GM21423 (cell line): ENCODE results near the gene PPY.
"Not testable (repeated sequence)": the region's sequence is repeated elsewhere in the genome, so short reads cannot be mapped to it uniquely, and the experiment has no call there.

Experiments
- ATAC-seq: cut with Tn5 transposase; IDR thresholded peaks from one replicate; pipeline ENCODE4 v1.9.1; 2021; ENCODE audit warnings: mild to moderate bottlenecking, moderate library complexity; ENCODE audit not compliant: unreplicated experiment

Gene PPY

DNA sequence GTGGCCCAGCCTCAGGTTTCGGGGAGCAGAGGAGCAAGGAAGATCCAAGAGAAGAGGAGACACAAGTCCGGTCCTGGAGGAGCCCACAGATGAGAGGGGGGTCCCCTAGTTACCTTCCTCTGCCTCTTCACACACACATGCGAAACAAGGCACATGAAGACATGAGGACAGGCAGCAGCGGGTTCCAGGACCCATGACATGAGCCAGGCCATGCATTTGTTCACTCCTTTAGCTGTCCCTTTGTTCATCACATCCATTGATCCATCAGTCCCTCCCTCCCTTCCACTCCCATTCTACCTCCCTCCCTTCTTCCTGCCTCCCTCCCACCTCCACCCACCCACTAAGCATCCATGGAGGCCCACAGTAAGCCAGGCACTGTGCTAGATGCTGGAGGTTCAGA, 9.4 kb downstream of the PPY start:
- no peak for ATAC-seq

GRCh38 chr17:43932357-43932756, 9.9 kb downstream of the PPY start:
- ATAC-seq = no peak

DNA sequence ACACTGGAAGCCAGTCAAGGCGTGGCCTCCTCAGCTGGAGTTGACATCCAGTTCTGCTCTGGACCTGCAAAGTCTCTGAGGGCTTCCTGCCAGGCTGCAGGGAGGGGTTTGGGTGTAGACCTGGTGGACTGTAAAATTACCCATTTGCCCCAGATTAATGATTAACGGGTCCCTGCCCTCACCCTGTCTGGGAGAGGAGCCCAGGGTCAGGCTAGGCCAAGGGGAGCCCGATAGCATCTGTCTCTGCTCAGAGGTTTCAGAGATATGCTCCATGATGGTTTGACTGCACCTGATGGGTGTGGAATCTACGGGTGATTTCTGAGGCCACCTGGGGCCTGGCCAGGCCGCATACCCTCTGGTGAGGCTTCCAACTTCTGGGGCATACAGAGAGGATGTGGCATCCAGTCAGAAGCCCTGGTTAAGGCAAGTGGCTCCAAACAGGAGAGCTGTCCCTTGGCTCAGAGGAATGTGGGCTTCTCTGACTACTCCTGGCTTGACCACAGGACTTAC, 11.2 kb downstream of the PPY start:
- no peak for ATAC-seq

DNA sequence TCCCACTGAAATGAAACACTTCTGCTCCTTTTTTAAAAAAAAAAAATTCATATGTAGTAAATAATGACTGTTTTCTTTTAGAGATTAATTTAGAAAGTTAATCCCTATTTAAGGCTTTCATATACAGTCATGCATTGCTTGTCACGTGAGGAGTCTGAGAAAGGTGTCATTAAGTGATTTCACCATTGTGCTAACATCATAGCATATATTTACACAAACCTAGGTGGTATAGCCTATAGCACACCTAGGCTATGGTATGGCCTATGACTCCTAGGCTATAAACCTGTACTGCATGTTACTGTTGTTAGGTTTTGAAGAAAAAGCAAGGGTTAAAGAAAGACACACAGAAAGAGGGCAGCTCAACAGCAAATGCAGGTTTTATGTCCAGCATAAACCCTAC, 13.7 kb downstream of the PPY start:
- ATAC-seq = no peak

DNA sequence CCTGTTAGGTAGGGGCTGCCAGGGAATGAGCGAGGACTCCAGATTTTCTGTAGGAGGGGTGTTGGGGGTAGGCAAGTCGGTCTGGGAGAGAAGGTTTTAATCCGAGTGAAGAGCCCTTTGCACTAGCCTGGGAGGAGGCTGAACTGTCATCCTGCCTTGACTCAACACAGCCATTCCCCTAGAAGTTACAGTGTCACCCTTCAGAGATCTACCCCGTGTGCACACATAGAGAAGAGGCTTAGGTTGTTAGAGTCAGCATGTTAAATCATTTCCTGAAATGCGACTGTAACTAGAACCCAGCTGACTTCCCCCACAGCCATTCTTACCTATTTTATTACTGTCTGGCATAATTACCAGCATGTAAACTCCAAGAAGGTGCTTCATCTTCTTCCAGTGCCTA, 14.3 kb downstream of the PPY start:
- not testable (repeated sequence) for ATAC-seq

DNA sequence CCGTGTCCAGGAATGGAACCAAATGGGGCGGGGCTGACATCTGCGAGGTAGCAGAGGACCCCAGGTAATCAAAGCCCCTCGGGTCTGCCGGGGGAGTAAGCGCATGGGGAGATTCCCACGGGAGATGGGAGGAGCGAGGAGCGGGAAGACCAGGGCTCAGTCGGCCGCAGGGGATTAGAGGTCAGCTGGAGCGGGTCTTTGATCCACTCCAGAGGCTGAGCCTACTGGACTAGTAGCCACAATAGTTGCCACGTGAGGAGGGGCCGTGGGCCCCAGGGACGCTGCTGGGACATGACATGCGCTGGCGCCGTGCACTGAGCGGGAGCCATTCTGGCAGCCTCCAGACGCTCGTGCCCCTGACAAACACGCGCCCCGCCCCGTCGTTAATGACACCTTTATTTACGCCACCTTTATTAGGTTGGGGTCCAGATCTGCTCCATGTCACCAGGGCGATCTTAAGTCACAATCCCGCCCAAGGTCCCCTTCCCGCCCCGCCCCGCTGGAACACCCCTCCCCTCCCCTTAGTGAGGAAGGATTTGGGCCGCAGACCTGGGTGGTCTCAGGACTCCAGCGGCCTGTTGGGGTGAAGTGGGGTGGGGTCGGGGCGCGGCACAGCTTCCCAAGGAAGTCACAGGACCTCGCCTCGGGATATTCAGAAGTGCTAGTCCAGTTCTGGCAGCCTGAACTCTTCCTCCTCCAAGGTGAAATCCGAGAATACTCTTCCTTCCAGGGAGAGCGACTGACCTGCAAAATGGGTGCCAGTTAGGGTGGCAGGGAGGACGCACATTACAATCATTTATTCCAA, 15.0 kb downstream of the PPY start:
- ATAC-seq = no peak

DNA sequence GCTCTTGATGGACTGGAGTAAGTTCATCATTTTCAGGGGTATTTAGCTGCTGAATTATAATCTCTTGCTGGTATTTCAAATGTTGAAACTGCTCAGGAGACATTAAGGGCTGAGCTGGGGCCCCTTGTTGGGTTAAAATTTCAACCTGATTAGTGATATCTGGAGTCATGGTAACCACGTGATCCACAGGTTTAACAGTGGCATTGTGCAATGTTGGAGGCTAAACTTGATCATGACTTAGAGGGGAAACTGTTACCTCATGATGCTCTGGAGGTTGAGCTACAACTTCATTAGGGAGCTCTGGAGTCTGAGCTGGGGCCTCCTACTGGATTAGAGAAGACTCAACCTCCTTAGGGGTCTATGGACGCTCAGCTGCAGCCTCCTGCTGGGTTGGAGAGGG, 17.7 kb downstream of the PPY start:
- ATAC-seq = no peak

GRCh38 chr17:43920500-43921095, 21.7 kb downstream of the PPY start:
- no peak for ATAC-seq

DNA sequence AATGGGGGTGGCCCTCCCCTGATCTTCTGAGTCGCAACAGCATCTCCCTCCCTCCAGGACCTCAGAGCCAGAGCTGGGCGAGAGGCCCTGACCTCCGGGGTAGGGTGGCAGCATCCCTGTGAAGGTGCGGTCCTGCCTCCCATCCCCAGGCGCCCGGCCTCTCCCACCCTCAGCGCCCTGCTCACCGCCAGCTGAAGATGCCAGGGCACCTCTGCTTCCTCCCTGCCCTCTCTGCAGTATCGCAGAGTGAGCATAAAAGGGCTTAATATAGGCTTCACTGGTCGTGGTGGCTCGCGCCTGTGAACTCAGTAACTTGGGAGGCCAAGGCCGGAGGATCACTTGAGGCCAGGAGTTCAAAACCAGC, 24.3 kb downstream of the PPY start:
- ATAC-seq = no peak

DNA sequence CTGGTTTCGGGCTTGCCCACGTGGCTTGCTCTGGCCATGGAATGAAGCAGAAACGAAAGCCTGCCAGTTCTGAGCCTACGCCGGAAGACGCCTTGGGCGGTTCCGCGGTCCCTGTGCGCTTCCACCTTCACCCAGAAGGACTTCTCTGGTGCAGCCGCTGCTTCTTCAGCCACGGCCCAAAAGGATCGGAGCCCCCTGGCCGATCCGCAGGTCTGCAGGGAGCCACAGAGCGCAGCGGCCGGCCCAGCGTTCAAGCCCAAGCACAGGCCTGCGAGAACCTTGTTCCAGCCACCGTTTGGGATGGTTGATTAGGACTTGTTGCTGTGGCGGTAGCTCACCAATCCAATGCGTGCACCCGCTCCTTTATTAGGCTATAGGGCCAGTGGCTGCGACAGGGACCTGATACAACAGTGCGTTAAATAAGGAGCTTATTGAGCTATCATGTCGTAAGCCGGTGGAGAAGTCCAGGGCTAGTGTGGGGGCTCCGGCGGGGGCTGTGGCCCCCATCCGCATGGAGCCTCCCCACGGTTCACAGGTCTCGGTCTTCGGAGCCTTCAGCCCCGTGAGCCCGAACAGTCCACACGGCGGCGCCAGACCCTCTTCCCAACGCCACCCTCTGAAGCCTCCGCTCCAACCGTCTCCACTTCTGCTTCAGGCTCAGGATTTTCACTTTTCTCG, 24.8 kb downstream of the PPY start:
- peak; percentile 53 for ATAC-seq

DNA sequence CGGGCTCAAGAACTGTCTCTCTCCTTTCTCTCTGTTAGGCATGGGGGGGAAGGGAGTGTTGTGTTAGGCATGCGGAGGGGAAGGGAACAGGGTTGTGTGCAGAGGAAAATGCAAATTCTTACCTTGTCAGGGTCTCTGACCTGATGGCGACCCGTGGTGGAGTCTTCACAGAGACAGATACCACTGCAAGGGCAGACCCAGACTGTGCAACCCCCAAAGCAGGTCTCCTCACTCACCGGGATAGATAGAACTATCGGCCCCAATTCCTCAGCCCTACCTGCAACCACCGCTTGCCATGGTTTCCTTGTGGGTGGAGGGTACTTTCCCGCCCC, 25.3 kb downstream of the PPY start:
- ATAC-seq = peak; percentile 16

DNA sequence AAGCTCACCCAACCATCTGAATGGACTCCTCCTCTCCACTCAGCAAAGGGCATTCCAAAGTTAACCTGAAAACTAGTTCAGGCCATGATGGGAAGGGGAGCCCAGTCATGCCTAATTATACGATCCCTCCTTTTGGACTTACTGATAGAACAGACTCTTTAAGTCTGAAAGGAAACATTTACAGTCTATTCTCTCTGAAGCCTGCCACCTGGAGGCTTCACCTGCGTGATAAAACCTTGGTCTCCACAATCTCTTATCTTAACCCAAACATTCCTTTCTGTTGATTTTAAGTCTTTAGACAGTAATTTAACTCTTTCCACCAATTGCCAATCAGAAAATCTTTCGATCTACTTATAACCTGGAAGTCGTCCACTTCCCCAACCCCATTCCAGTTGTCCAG, 25.9 kb downstream of the PPY start:
- no peak for ATAC-seq

- no peak for ATAC-seq
These were observed 26.7 kb downstream of the PPY start for GRCh38 chr17:43915559-43915958.

DNA sequence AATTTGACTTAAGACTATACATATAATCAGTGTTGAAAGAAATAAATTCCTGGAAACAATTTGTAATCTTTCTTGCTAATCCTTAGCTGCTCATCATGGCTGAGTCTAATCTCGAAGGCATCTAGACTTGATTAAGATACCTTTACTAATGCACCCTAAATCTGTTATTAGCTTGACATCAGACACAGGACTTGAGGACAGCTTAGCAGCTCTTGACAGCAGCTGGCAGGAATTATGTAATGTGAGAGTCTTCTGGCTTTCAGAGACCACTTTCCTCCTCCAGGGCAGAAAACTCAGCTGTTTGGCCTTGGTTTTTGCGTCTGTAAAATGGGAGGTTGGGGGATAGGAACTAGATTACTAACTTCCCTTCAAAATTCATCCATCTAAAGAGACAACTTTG, 27.8 kb downstream of the PPY start:
- no peak for ATAC-seq

DNA sequence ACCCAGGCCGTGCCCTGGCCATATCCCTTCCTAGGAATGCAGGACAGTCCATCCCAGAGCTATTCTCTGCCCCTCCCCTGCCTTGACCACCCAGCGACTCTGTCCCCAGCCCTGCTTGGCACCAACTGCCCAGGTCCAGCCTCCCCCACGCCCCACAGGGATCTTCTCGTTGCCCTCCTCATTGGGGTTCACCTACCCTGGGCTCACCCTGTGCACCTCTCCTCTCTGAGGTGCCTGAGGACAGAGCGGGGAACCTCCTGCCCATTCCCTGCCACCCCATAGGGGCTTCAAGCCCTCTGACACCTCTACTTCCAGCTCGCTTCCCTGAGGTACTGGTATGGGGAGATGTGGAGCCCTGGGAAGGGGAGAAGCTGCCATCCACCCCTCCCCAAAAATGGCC, 28.7 kb downstream of the PPY start:
- no peak for ATAC-seq

DNA sequence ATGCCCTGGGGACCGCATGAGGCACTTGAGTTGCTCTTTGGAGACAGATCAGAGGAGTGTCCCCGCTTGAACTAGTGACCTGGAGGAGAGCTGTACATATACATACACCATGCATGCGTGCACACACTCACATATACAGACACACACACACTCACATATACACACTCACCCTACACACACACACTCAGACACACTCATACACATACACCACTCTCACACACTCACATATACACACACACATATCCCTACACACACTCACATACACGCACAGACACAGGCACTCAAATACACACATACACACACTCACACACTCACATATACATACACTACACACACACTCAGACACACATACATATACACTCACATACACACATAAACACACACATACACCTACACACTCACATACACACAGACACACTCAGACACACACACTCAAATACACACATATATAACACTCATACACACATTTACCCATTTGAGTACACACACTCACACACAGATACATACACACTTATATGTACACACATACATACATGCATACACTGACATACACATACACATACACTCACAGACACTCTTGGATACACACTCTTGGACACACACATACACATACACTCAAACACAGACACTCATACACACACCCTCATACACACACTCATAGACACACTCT, 29.5 kb downstream of the PPY start:
- no peak for ATAC-seq

GRCh38 chr17:43911904-43912303, 30.4 kb downstream of the PPY start:
- ATAC-seq = no peak

- ATAC-seq = no peak
These were observed 32.6 kb downstream of the PPY start for GRCh38 chr17:43909537-43910231.

GRCh38 chr17:43907998-43908721, 34.1 kb downstream of the PPY start:
- ATAC-seq = no peak

- ATAC-seq = no peak
These were observed 34.8 kb downstream of the PPY start, which contains the start of gene MPP2 for GRCh38 chr17:43907425-43907981. Gene MPP2 (minus strand): TSS chr17:43907536. CDS start chr17:43904460, 3,076 bp downstream.
